GM21529 (cell line): Measurements from ENCODE around the gene BLNK.
"Not testable (repeated sequence)": the region's sequence is repeated elsewhere in the genome, so short reads cannot be mapped to it uniquely, and the experiment has no call there.

ENCODE experiments used
- ATAC-seq: cut with Tn5 transposase; IDR thresholded peaks from one replicate; pipeline ENCODE4 v1.9.1; 2021; ENCODE audit not compliant: unreplicated experiment

BLNK gene

DNA sequence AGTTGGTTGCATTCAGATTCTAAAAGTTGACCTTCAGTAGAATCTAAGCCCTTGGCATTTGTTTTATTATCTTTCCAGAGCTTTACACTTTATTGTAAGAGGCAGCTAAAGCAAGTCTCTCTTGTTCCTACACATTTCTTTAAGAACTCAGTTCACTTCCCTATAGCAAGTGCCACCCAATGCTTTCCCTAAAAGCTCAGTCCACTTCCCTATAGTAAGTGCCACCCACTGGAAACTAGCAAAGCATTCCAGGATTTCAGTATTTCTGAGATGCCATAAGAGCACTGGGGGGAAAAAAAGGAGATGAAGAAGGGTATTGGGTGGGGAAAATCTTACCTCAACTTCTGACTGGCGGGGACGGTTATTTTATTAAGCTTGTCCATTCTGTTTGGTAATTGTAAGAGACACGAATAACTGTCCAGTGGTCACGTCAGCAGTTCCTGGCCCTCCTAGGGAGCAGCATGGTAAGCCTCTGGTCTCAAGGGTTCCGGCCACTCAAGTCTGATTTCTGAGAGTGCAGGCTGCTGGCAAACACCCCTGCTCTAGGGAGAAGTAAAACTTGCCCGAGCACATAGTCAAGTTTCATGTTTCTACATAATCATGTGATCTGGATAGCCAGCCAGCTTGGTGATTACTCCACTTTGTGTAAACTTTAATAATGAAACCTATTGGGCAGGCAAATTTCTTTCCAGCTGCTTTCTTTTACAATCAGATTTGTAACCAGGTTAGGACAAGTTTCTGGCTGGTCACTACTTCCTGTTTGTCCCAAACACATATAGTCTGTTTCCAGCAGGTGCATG is at the start of gene BLNK:
BLNK (minus strand) TSS at position 554 of the 800 bp plus-strand sequence; CDS start at position 383, 171 bp downstream.
- peak; percentile 65 for ATAC-seq

DNA sequence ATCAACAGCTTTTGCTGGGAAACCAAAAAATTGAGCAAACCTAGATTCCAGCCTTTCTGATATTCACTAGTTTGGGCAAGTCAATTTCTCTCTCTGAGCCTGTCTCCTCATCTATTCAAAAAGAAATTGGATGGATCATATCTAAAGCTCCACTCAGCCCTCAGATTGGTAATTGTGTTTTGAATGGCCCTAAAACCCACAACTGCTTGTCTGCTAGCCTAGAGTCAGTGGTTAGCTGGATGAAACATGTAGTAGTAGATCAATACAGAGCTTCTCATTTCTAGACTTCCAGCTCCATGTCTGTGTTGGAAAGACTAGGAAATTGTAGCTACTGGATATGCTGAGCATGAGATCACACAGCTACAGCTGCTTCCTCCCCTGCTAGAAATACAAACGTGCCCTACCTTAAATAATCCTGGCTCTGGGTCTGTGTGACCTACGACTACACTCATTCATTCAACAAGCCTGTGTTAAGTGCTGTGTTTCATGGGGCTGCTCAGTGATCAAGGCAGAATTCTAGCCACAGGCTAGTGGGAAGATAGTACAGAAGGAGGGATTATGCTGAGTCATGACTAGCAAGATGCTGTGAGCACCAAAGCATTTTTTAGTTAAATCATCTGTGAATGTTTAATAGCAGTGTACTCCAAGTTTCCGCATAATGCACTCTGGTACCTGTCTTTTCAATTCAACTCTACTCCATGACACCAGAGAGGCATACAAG is 48.5 kb upstream of the BLNK start:
- ATAC-seq: no peak

DNA sequence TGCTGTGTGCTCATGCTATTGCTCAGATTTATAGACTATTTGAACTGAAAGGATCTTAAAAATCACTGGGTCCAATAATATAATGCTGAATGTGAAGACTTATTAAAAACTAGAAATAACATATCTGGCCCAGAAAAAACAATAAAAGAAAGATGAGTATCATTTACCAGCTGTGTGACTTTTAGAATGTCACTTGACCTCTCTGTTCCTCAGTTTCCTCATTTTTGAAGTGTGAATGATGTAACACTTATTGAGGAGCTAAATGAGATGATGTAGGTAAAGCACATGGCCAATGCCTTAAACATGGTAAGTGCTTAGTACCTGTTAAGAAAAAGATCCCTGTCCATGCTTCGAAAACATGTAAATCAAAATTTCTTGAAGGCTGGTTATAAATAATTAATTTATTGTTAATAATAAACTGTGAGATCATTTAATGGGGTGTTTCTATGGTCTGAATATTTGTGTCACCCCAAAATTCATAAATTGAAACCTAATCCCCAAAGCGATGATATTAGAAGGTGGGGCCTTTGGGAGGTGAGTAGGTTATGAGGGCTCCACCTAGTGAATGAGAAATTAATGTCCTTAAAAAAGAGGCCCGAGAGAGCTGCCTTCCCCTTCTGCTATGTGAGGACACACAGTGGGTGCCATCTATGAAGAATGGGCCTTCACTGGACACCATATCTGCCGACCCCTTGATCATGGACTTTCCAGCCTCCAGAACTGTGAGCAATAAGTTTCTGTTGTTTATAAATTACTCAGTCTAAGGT is 45.9 kb upstream of the BLNK start:
- ATAC-seq: no peak

DNA sequence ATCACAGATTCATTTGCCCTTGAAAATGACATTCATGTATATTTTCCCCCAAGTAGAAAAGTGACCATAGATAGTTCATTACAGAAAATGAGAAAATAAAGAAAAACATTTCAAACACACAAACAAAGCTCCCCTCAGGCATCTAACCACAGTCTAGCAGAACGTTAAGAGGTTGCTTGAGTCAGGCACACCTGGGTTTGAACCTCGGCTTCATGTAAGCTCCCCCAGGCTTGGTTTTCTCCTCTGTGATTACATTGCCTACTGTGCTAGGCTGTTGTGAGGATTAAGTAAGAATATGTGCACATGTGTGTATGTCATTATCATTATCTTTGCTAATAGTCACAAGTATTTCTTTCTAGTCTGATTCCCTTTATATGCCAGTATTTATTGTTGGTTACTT is 42.0 kb upstream of the BLNK start:
- no peak for ATAC-seq

DNA sequence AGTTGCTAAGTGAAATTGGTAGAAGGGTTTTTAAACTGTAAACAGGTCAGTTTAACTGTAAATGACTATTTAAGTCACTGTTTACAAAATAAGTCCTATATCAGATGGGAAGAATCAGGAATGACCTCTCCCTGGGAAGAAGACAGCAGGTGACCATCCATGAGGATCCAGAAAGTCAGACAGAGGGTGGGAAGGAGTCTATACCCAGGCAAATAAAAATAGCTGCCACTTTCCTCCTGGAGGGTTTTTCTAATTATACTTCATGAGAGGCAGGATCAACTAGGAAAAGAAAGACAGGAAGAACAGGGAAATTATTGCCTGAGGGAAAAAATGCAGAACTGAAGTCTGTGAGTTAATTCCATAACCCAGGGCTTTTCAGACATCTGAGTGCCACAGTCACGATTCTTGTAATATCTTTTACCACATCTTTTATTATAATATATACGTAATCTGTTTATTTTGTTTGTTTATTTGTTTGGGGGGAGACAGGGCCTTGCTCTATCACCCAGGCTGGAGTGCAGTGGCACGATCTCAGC is 39.9 kb upstream of the BLNK start:
- no peak for ATAC-seq

DNA sequence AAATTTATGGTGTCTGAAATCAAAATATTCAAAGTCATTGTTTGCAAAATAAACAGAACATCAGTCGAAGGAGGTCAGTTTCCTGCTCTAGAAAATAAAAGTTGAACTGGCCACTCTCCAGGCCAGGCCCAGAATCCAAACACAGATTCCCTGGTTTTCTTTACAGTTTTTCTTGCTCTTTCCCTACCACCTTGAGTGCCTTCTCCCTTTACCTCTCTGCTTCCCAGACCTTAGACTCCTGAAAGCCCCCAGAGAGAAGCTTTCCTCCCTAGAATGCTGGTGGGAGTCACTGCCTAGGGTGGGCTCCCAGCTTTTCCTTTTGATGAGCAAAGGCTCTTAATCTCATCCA is 38.9 kb upstream of the BLNK start:
- no peak for ATAC-seq

DNA sequence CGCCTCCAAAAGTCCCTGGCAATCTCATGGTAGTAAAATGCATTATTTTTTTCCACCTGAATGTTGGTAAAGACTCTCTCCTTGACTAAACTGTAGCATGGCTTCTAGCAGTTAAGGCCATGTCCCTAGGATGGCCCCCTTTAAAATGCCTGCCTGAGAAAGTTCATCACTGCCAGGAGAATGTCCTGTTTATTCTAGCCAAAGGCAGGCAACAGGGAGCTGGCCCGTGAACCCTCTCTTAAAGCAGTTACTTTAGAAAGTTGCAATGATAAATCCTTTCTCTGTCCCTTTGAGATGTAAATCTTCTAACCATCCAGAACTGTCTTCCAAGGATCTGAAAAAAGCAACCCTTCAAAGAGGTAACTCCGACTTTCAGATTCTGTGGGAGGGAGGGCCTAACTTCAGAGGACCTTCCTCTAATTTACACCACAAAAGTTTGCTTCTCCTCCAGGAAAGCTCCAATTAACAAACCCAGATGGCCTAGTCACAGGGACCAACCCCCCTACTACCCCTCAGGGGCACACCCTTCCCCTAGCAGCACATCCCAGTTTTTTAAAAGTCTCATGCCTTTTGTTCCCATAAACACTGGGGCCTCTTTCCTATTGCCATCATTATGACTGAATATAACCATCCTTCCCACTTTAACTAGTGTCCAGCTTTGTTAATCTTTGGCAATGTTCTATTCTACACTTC is 38.4 kb upstream of the BLNK start:
- no peak for ATAC-seq

DNA sequence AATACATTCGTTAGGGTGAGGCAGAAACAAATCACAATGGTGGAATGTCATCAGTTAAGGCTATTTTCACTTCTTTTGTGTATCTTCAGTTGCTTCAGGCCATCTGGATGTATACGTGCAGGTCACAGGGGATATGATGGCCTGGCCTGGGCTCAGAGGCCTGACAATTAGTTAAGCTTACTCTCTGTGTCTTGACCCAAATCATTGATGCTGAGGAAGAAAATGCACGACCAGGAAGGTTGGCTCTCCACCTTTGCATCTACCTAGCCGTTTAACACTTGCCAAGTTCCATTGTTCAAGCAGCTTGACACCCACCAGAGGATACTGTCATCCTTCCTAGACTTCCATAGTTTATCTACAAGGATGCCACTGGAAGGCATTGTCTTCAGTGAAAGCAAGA is 37.5 kb upstream of the BLNK start:
- not testable (repeated sequence) for ATAC-seq

DNA sequence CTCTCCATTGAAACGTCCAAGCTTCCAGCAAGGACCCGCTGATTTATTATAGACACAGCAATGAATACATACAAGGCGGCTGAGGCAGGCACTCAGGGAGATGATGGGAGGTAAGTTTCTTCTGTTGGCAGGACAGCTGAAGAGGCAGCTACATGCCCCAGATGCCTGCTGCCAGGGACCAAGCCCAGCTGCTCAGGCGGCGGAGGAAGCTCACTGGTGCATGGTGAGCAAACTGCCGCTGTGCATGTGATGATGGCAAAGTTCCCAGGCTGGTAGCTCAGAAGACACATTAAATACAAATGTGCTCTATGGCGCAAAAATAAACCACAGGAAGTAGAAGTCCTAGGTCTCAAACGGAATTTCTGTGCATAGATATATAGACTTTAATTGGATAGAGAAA is 35.1 kb upstream of the BLNK start:
- ATAC-seq: no peak

DNA sequence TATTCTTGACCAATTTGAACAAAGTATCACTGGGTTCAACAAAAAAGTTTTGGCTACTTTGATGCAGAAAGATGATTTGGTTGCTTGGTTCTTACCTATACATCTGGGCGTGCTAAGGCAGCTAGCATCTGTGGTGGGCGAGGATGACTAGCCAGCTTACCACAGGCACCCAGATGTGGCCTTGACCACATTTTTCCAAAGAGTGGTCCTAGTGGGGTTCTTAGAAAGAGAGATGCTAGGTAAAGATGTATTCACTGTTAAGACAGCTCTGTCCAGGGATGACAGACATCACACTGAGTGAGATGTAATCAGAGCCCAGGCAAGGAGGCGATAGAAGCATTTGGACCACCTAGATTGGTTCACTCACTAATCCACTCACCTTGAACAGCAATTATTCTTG is 33.6 kb upstream of the BLNK start:
- no peak for ATAC-seq

DNA sequence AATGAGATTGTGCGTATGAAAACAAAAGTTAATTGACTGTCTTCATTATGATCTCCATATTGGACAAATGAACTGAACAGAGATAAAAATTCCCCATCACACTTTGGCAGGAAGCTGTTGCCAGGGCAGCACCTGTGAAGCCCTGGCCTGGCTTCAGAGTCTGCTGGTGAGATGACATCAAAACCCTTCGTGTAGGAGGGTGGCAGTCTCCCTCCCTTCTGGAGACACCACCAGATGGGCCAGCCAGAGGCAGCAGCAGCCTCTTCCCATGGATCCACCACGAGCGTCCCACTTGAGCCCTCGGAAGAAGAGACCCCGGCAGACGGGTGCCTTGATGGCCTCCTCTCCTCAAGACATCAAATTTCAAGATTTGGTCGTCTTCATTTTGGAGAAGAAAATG is 32.9 kb upstream of the BLNK start, which contains the start of gene DNTT:
DNTT (plus strand) TSS at position 205 of the 400 bp plus-strand sequence; CDS start at position 269, 64 bp downstream.
- ATAC-seq: no peak

DNA sequence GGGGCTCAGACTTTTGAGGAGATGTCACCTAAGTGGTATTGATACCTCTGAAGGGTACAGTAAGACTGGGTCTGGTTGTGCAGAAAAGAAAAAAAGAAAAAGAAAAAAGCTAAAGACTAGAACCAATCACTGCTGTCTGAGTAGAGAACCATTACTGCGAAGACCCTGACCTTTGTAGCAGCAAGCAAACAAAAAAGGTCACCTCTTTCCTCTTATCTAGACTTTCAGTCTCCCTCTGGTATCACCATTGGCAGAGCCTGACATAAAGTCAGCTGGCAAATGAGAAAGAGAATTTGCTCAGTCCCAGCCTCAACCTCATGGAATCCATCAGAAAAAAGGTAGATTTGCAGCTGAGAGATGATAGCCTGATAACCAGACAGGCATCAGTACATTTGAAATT is 30.2 kb upstream of the BLNK start:
- ATAC-seq: no peak

DNA sequence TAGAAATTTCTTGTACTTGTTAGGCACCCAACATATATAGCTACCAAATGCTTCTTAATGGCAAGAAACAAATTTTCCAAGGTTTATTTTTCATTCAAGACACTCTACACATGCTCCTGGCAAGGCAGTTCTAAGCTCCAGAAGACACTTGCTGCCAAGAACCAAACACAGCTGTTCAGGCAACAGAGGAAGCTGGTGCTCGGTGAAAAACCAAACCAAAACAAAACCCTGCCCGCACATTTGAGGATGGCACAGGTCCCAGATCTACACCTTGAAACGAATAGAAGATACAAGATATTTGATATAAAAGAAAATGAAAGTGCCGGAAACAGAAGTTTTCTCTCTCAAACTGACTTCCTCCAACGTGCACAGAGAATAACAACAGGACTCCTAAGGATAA is 28.0 kb upstream of the BLNK start:
- ATAC-seq: no peak

DNA sequence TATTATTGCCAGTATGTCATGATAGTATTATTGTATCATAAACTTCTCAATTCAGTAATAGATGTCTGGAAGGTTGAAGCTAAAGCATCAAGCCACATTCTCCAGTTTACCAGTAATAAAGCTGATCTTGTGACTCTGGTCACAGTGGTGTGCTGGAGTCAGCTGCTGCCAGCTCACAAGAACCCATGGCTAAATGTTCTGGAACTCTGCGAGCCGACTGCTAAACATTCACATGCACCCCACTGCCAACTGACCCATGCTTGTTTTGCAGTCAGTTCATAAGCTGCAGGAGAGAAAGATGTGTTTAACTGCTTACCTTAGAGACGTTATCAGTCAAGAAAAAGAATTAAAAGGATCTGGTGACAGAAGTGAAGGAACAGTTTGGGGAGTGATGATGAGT is 27.0 kb upstream of the BLNK start:
- ATAC-seq: no peak

DNA sequence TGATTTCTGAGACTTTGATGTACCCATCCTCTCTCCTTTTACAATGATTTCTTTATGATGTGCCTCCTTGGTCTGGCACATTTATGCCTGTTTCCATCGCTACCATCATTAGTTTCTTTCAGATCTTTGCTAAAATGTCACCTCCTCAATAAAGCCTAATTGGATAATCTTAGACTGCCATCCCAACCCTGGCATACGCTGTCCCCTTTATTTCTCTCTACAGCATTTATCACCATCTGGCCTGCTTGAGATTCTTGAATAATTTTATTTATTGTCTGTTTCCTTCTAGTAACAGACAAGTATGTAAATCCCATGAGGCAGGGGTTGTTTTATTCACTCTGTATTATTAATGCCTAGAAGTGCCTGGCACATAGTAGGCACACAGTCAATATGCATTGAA is 26.1 kb upstream of the BLNK start:
- no peak for ATAC-seq

DNA sequence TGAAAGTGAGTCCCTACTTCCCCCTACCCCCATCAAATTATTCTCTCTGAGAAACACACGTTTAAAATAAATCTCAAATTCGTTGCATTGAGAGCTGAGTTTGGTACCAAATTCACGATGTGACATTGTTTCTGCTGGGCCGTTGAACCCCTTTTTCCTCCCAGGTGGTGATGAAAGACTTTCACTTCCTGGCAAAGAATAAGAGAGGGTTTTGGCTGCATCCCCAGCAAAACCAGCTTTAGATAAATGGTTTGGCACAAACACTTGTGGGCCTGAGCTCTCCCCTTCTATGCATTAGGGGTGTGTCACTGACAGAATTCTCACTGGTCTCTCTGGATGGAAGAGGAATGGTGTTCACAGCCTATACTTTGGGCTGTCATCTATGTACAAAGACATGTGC is 24.1 kb upstream of the BLNK start:
- no peak for ATAC-seq

DNA sequence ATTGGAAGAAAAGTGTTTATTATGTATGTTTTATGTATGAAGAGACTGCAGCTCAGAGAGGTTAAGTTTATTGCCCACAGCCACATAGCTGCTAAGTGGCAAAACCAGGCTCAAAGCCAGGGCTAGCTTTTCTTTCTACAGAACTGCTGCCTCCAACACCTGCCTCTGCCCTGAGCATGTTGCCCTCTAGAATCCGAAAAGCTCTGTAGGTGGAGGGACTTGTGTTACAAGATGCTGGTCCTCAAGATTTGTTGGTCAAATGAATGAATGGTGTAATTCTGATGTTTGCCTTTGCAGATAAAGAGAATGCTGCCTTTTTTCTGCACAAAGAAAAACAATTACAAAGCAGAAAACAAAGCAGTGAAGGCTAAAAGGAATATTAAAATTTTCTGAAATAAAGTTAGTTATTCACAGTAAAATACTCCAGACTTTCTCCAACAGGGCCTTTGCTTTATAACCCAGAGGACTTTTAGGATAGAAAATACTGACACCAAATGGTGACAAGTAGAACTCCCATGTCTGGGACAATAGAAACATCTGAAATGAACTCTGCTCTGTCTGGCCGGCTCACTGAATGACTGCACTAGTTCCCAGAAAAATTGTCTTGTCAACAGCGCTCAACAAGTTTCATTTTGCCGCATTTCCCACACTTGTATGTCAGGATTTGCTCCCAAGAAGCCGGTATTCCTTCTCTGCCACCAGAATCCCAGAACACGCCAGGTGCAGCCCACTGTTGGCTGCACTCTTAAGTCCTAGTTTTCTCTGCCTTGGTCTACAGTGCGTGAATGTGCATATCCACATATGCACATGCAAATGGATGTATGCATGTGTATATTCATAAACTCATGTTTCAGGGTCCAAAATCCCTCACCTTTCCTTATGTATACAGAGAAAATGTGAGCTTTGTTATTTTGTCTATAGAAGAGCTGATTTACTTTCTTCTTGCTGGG is 21.9 kb upstream of the BLNK start:
- no peak for ATAC-seq

DNA sequence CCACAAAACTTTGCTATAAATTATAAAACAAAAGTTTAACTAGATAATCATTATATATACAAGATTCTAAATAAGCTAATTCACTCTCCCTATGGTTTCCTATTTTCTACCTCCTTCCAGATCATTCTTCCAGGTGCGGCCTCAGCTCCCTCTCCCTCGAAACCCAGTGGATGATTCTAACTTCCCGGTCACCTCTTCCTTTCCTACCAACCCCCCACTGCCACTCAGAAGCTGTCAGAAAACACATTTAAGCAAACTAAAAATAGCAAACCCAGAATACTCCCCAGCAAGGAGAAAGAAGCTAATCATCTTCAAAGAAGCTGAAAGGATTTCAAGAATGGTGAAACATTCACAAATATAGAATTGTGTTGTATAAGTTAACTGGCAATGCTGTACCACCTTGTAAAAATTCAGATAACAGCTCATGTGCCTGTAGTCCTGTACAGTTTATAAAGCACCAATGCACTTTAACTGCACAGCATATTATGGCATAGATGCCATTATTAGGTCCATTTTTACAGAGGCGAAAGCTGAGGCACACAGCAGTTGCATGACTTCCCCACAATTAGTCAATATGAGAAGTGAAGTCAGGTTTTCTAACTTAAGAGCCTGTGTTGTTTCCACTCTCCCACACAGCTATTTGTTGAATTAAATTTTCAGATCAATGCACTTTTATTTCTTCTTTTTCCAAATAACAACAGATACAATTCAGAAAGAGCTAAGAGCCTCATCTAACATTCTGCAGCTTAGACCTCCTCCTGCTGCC is 19.2 kb upstream of the BLNK start:
- peak; percentile 34 for ATAC-seq
